GM13977 (cell line): Measurements from ENCODE around the gene THOP1.
A peak's percentile ranks its signal among the peaks of the same experiment; 100 is the strongest.

Source experiments
- DNase-seq: peaks from one replicate; pipeline ENCODE4 v3.0.0; 2012; ENCODE audit warnings: low spot score
- CTCF ChIP-seq: IDR thresholded peaks from 2 replicates; pipeline ENCODE4 v1.5.1; 2012; ENCODE audit warnings: mild to moderate bottlenecking, control low read depth; ENCODE audit not compliant: insufficient read depth; ENCODE audit errors: extremely low read depth, missing control alignments
- in situ Hi-C: fragments of 300-500 bp; cut with MboI; formaldehyde crosslinking; loops from one replicate; pipeline ENCODE4 v1.12.0; 2022; ENCODE audit warnings: low sequenced_read_pairs, low pct_unique_long_range_greater_than_20kb, mixed read lengths, inconsistent platforms; ENCODE audit not compliant: unreplicated experiment

The THOP1 gene

GRCh38 chr19:2807379-2808128 lies 22.3 kb downstream of the THOP1 start:
- DNase-seq: no peak
- in situ Hi-C loops: no loop called here
- no peak for TF ChIP-seq CTCF

- no peak for DNase-seq
- in situ Hi-C loops: no loop called here
- no peak for TF ChIP-seq CTCF
Observed at GRCh38 chr19:2808129-2808941, 23.0 kb downstream of the THOP1 start.

- in situ Hi-C loops: no loop called here
- DNase-seq: peak; percentile 24
Observed at GRCh38 chr19:2809387-2810140, 24.3 kb downstream of the THOP1 start.

GRCh38 chr19:2810141-2811091 lies 25.1 kb downstream of the THOP1 start:
- in situ Hi-C loops: no loop called here

More at GRCh38 chr19:2809387-2810140, 24.3 kb downstream of the THOP1 start:
- TF ChIP-seq CTCF: no peak

GRCh38 chr19:2811221-2811722 lies 26.0 kb downstream of the THOP1 start:
- DNase-seq: peak; percentile 28
- TF ChIP-seq CTCF: no peak
- in situ Hi-C loops: no loop called here

More at GRCh38 chr19:2810141-2811091, 25.1 kb downstream of the THOP1 start:
- no peak for TF ChIP-seq CTCF
- peak; percentile 29 for DNase-seq
